Astrocyte of the spinal cord (primary cell): ENCODE data around the gene MBP.

Experiments used
- DNase-seq: peaks from one replicate; pipeline ENCODE4 v3.0.0; 2011; ENCODE audit warnings: low read depth, low spot score
- H3K4me3 ChIP-seq: 2 replicates; pipeline ENCODE4 v1.5.1; 2011; ENCODE audit warnings: low read depth, mild to moderate bottlenecking, low read length, moderate library complexity
- CTCF ChIP-seq: IDR thresholded peaks from 2 replicates; pipeline ENCODE4 v1.5.1; 2012; ENCODE audit warnings: low read depth, mild to moderate bottlenecking, low read length, inconsistent platforms
- in situ Hi-C: cut with HindIII; loops from 2 replicates; pipeline ENCODE4 v1.10.0; 2017; ENCODE audit warnings: low sequenced_read_pairs

Gene MBP

GRCh38 chr18:77101410-77102258, 30.9 kb downstream of the MBP start:
- TF ChIP-seq CTCF: no peak
- in situ Hi-C loops: no loop called here
- peak overlapping the region; percentile 6 for H3K4me3 ChIP-seq
- DNase-seq: peak; percentile 98

- TF ChIP-seq CTCF: no peak
- in situ Hi-C loops: no loop called here
- no peak for DNase-seq
- no peak overlapping the region for H3K4me3 ChIP-seq
Observed at GRCh38 chr18:77100751-77101355, 31.7 kb downstream of the MBP start.

- in situ Hi-C loops: no loop called here
- no peak for TF ChIP-seq CTCF
- H3K4me3 ChIP-seq: no peak overlapping the region
- no peak for DNase-seq
Observed at GRCh38 chr18:77099485-77100370, 32.9 kb downstream of the MBP start.

GRCh38 chr18:77098538-77099174, 33.9 kb downstream of the MBP start:
- DNase-seq: no peak
- in situ Hi-C loops: no loop called here
- TF ChIP-seq CTCF: no peak

GRCh38 chr18:77098029-77098428, 34.6 kb downstream of the MBP start:
- in situ Hi-C loops: no loop called here
- DNase-seq: peak; percentile 48

More at GRCh38 chr18:77098538-77099174, 33.9 kb downstream of the MBP start:
- H3K4me3 ChIP-seq: no peak overlapping the region

More at GRCh38 chr18:77098029-77098428, 34.6 kb downstream of the MBP start:
- no peak overlapping the region for H3K4me3 ChIP-seq
- no peak for TF ChIP-seq CTCF
